MCF 10A (cell line): ENCODE measurements around the gene ZBTB14. TPM values are rescaled to one million over a fixed set of nuclear protein-coding genes. Genes with fewer than 3 reads are reported as not detected.

Experiments used
- BruUV-seq: library from RNA; stranded (reverse); fragments of 400-500 nt; replicated peaks from 2 replicates; lab custom pipeline; 2021; lab: Mats Ljungman, UMichigan
- CTCF ChIA-PET: fragments of 300-600 bp; sonication (Branson Sonifier 250); formaldehyde crosslinking; extraction: SDS; loops from one replicate; lab custom pipeline; 2021; ENCODE audit warnings: antibody characterized with exemption, inconsistent platforms; lab: Yijun Ruan, JAX
- POLR2A ChIA-PET: fragments of 300-600, 350-650 bp; sonication (Branson Sonifier 250); formaldehyde crosslinking; extraction: SDS; loops from one replicate; lab custom pipeline; 2020; ENCODE audit warnings: antibody characterized with exemption, inconsistent platforms; lab: Yijun Ruan, JAX
- DNase-seq: peaks from one replicate; pipeline ENCODE4 v3.0.0-alpha.2; 2018; ENCODE audit not compliant: unreplicated experiment
- H3K27ac Mint-ChIP-seq: one replicate; pipeline ENCODE4 v1.8.0; 2022; ENCODE audit warnings: mild to moderate bottlenecking, low read depth, mixed read lengths; ENCODE audit not compliant: unreplicated experiment
- H3K27me3 Mint-ChIP-seq: one replicate; pipeline ENCODE4 v1.8.0; 2022; ENCODE audit warnings: mixed read lengths; ENCODE audit not compliant: insufficient read depth, unreplicated experiment
- H3K36me3 Mint-ChIP-seq: one replicate; pipeline ENCODE4 v1.8.0; 2022; ENCODE audit warnings: mild to moderate bottlenecking, moderate library complexity, mixed read lengths; ENCODE audit not compliant: insufficient read depth, unreplicated experiment
- H3K4me1 Mint-ChIP-seq: one replicate; pipeline ENCODE4 v1.8.0; 2022; ENCODE audit warnings: mixed read lengths; ENCODE audit not compliant: insufficient read depth, unreplicated experiment
- H3K4me3 Mint-ChIP-seq: one replicate; pipeline ENCODE4 v1.8.0; 2022; ENCODE audit warnings: mild to moderate bottlenecking, moderate library complexity, mixed read lengths; ENCODE audit not compliant: unreplicated experiment
- H3K9me3 Mint-ChIP-seq: one replicate; pipeline ENCODE4 v1.8.0; 2022; ENCODE audit warnings: mixed read lengths; ENCODE audit not compliant: unreplicated experiment
- CTCF ChIP-seq: fragments of 200-600 bp; IDR thresholded peaks from one replicate; pipeline ENCODE4 v1.8.0; 2022; ENCODE audit warnings: antibody characterized with exemption, mild to moderate bottlenecking; ENCODE audit not compliant: unreplicated experiment
- intact Hi-C: fragments of 100-400 bp; cut with micrococcal nuclease; formaldehyde crosslinking; loops from 2 replicates; pipeline ENCODE4 v1.14.1; 2022
- total RNA-seq: library from RNA; stranded (reverse); gene quantifications from 2 replicates; pipeline ENCODE4 v1.2.3, GENCODE V29; 2022

The ZBTB14 gene
- total RNA-seq, 1 experiment from 2014 or later: 7.3 TPM

GRCh38 chr18:5318061-5318700 lies 22.7 kb upstream of the ZBTB14 start:
- no peak for DNase-seq
- intact Hi-C loops: no loop called here
- no peak for TF ChIP-seq CTCF
- H3K4me3 Mint-ChIP-seq: no peak overlapping the region
- no peak overlapping the region for H3K27ac Mint-ChIP-seq
- H3K9me3 Mint-ChIP-seq: no peaks in the 10 kb centered on the region
- BruUV-seq: no TSS peak
- ChIA-PET CTCF (no interaction called here), POLR2A (no interaction called here)
- no peaks in the 10 kb centered on the region for H3K36me3 Mint-ChIP-seq
- H3K27me3 Mint-ChIP-seq: no peaks in the 10 kb centered on the region
- no peaks in the 10 kb centered on the region for H3K4me1 Mint-ChIP-seq

GRCh38 chr18:5317186-5317585 lies 21.7 kb upstream of the ZBTB14 start:
- Mint-ChIP-seq H3K9me3 (no peaks in the 10 kb centered on the region), H3K36me3 (no peaks in the 10 kb centered on the region), H3K27ac (no peak overlapping the region), H3K27me3 (no peaks in the 10 kb centered on the region), H3K4me3 (no peak overlapping the region), H3K4me1 (no peaks in the 10 kb centered on the region)
- peak; percentile 67 for DNase-seq
- no peak for TF ChIP-seq CTCF
- POLR2A ChIA-PET: interaction anchor here (1.3 to 2.0 kb wide), 2 partner anchors 21 to 23 kb away, joined by 5 to 11 read pairs; no protein-coding TSS in a partner anchor
- BruUV-seq: no TSS peak
- intact Hi-C loops: no loop called here
- CTCF ChIA-PET: interaction anchor here (0.8 kb wide), 1 partner anchor 80 kb away, joined by 3 read pairs; no protein-coding TSS in a partner anchor

- H3K9me3 Mint-ChIP-seq: no peaks in the 10 kb centered on the region
- DNase-seq: no peak
- no TSS peak for BruUV-seq
- no peaks in the 10 kb centered on the region for H3K4me1 Mint-ChIP-seq
- intact Hi-C loops: no loop called here
- no peak for TF ChIP-seq CTCF
- H3K27me3 Mint-ChIP-seq: no peaks in the 10 kb centered on the region
- ChIA-PET POLR2A (interaction anchor here (1.3 to 2.0 kb wide), 2 partner anchors 19 to 22 kb away, joined by 5 to 11 read pairs; no protein-coding TSS in a partner anchor), CTCF (interaction anchor here (0.9 kb wide), 1 partner anchor 13 kb away, joined by 6 read pairs; no protein-coding TSS in a partner anchor)
- H3K27ac Mint-ChIP-seq: no peak overlapping the region
- no peak overlapping the region for H3K4me3 Mint-ChIP-seq
- H3K36me3 Mint-ChIP-seq: no peaks in the 10 kb centered on the region
These were observed 20.3 kb upstream of the ZBTB14 start for GRCh38 chr18:5315838-5316237.

DNA sequence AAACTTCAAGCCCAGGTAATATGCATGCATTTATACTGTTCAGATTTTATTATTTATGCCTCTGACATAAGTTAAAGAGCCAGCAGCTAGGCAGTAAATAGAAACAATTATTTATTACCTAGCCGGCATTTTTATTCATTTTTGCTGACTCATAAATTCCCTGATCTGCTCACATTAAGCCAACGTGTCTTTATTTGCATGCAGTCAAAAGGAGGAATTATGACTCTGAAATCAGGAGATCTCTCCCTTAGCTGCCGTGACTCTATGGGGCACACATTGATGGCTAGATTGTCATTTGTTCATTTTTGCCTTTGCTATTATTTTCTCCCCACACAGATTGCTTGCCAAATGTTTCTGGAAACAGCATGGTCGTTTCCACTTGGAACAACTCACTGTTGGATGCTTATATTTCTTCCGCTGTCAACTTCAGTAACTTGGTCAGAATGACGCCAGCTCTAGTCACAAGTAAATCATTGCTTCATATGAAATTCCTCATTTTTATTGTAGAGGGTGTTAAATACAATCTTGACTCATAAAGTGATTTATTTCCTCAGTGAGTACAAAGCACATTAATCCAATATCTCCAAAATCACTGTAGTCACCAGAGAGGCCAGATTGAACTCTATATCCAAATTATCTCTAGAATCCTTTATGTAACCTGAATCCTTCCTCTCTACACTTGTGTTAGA lies 15.9 kb upstream of the ZBTB14 start:
- no peaks in the 10 kb centered on the region for H3K9me3 Mint-ChIP-seq
- no TSS peak for BruUV-seq
- intact Hi-C loops: no loop called here
- TF ChIP-seq CTCF: no peak
- POLR2A ChIA-PET: interaction anchor here (1.9 kb wide), 1 partner anchor 15 kb away, joined by 13 read pairs; no protein-coding TSS in a partner anchor
- no peaks in the 10 kb centered on the region for H3K36me3 Mint-ChIP-seq
- H3K27ac Mint-ChIP-seq: no peak overlapping the region
- peak; percentile 20 for DNase-seq
- H3K4me1 Mint-ChIP-seq: peaks cover 6% of the 10 kb centered on the region
- CTCF ChIA-PET: interaction anchor here (0.6 kb wide), 1 partner anchor 143 kb away, joined by 4 read pairs; no protein-coding TSS in a partner anchor
- no peak overlapping the region for H3K4me3 Mint-ChIP-seq
- no peaks in the 10 kb centered on the region for H3K27me3 Mint-ChIP-seq
